Measurements from ENCODE around the gene OR52M1.
"Not testable (repeated sequence)": the region's sequence is repeated elsewhere in the genome, so short reads cannot be mapped to it uniquely, and the experiment has no call there.

The OR52M1 gene

DNA sequence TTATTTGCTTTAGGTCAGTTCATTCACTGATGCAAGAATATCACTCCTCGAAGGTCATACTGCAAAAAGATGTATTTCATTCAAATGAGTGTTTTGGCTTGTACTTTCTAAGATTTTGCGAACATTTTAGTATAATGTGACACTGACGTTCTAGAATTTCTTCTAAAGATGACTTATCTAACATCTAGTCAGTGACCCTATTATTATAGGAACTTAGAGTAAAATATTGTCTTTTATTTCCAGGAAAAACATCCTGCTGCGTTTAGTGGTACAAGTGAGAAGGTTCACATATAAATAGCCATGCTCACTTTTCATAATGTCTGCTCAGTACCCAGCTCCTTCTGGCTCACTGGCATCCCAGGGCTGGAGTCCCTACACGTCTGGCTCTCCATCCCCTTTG lies at the start of gene OR52M1:
OR52M1 (plus strand) TSS at position 301 of the 400 bp plus-strand sequence; CDS start at position 301, 0 bp downstream.
- no peak for DNase-seq (ENCODE audit: low read depth)

- DNase-seq (ENCODE audit: low read depth) = no peak
These were observed 49.5 kb upstream of the OR52M1 start for GRCh38 chr11:4495487-4495886.

DNA sequence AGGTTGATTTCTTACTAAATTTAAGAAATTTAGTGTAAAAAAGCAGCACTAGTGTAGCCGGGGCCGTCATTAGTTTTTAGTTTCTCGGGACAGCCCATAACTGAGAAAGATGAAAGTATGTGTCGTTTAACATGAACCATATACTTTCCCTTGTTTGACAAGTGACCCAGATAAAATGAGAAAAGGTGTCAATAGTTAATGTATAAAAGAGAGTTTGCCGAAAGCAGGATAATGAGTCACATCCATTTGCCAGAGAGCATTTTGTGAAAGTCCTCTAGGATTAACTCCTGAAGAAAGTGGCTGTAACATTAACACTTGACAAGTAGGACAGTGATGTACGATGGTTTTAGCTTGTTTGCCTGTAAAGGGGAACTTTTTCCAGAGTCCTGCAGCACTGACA lies 49.0 kb upstream of the OR52M1 start:
- DNase-seq (ENCODE audit: low read depth) = no peak

DNA sequence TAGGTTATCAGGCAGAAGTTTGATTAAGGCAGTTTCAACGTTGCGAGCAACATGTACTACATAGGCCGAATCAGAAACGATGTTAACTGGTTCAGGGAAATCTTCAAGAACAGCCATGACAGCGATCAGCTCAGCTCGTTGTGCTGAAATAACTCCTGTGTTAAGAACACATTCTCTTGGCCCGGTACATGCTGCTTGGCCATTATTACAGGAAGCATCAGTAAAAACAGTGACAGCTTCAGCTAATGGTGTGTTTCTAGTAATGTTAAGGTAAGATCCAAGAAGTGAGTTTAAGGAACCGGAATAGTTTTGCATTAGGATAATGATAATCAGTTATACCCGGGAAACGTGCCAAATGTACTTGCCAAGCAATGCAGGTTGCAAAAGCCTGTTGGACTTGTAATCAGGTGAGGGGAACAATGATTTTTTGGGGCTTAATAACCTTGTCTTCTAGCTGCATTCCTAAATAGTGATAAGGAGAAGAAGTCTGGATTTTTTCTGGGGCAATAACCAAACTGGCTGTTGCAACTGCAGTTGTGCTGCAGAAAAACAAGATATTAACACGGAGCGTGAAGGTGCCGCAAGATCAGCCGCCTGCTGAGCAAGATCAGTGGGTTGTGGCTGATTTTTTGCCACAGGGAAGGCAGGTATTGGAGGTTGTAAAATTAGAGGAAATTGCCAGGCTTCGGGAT lies 48.3 kb upstream of the OR52M1 start:
- DNase-seq (ENCODE audit: low read depth) = no peak

GRCh38 chr11:4508886-4509285 lies 36.1 kb upstream of the OR52M1 start:
- DNase-seq (ENCODE audit: low read depth) = no peak

DNA sequence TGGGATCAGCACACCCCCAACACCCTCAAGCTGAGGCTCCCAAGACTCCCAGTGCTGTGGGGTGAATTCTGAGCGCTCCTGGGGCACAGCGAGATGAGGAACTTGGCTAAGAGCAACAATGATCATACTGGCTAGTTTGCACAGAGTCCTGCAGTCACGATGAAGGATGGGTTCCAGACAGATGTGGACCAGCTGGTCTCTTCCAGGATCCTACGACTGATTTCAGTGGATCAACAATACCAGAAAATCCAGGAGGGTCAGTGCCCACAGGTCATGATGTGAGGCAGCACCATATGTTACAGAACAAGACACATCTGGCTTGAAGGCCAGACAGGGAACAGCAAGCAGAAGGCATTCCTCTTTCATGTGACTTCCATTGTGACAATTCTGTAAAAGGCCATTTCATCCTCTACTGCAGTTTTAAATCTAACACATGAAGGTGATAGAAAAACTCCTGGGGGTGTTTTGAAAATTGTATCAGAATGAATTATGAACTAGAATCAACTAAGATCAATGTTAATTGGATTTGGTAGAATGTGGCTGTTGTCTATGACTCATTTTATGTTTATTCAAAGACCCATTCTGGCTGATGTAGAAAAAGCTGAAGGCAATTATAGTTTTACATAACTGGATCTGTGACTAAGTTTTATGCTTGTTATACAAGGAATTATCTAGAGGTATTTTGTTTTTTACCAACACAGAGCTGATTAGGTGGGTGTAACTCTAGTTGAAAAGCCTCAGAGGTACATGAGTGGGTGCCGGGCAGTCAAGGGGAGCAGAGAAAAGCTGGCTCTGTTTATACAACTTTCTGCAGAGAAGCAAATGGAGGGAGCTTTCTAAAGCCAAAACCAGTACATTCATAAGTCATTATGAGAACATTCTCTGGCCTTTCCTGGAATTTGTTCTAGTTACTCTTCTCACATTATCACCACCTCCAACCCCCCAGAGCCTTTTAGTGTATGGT lies 33.4 kb upstream of the OR52M1 start:
- DNase-seq (ENCODE audit: low read depth) = no peak

- DNase-seq (ENCODE audit: low read depth) = no peak
These were observed 30.8 kb upstream of the OR52M1 start for GRCh38 chr11:4514196-4514595.

DNA sequence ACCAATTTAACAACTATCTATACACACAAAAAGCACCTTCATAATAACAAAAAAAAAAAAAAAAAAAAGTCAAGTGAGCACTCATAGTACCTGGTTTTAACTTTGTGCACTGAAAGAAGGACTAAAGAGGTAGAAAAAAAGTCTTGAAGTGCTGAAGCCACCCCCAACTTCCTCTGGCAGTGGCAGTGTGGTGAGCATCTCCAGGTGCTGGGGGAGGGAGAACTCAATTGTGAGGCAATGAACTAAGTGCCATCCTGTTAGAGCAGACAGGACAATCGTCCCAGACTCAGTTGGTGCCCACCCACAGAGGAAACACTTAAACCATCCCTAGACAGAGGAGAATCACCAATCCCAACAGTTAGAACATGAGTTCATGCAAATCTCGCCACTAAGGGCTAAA lies 22.7 kb upstream of the OR52M1 start:
- no peak for DNase-seq (ENCODE audit: low read depth)

- no peak for DNase-seq (ENCODE audit: low read depth)
These were observed 22.2 kb upstream of the OR52M1 start for GRCh38 chr11:4522752-4523151.

DNA sequence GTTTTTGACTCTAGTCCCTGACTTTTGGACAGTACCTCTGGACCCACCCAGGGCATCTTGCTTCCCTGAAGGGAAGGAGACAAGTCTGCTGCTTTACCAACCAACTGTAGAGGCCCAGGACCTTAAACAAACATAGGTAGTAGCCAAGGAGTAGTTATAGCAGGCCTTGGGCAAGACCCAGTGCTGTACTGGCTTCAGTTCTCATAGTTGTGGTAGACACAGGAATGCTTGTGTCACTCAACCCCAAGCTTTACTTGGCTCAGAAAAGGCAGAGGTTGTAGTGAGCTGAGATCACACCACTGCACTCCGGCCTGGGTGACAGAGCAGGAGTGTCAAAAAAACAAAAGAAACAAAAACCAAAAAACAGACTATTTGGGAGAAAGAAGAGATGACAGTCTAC lies 21.3 kb upstream of the OR52M1 start:
- DNase-seq (ENCODE audit: low read depth) = no peak

DNA sequence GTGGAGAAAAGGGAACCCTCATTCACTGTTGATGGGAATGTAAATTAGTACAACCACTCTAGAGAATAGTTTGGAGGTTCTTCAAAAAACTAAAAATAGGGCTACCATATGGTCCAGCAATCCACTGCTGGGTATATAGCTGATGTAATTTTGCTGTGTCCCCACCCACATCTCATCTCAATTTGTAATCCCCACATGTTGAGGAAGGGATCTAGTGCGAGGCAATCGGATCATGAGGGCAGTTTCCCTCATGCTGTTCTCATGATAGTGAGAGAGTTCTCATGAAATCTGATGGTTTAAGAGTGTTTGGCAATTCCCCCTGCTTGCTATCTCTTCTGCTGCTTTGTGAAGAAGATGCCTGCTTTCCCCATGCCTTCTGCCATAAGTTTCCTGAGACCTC lies 17.1 kb upstream of the OR52M1 start:
- DNase-seq (ENCODE audit: low read depth) = no peak

- not testable (repeated sequence) for DNase-seq (ENCODE audit: low read depth)
These were observed 13.3 kb upstream of the OR52M1 start for GRCh38 chr11:4531686-4532085.

GRCh38 chr11:4539603-4540219 lies 5.3 kb upstream of the OR52M1 start:
- peak; percentile 11 for DNase-seq (ENCODE audit: low read depth)

GRCh38 chr11:4541071-4541470 lies 3.9 kb upstream of the OR52M1 start:
- DNase-seq (ENCODE audit: low read depth) = no peak

- no peak for DNase-seq (ENCODE audit: low read depth)
These were observed 1.4 kb upstream of the OR52M1 start for GRCh38 chr11:4543561-4543960.

GRCh38 chr11:4546878-4547277 lies 1.9 kb downstream of the OR52M1 start:
- DNase-seq (ENCODE audit: low read depth) = no peak

GRCh38 chr11:4547416-4547815 lies 2.4 kb downstream of the OR52M1 start:
- no peak for DNase-seq (ENCODE audit: low read depth)

DNA sequence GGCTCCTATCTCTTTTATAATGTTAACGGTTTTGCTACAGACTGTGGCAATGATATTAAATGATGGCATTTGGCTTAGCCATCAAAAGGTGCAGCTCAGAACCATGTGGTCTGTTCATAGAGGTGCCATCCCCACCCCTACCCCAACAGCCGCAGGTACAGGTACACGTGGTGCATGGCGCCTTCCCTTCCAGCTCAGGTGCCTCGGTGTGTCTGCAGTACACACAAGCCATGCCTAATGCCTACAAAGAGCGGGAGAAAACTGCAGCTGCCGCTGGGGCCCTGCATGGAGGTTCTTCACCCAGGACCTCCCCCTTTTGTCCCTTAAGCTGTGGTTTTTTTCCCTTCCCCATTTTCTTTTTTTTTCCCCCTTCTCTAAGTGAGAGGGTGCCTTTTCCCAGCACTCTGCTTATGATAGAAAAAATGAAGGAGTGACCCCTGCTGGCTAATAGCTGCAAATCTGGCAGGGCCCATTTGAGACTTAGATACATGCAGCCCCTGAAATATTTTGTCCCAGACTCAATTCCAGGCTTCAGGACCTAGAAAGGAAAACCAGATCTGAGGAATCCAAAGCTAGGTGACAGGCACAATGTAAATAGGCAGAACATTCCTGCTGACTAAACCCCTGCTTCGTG lies 6.5 kb downstream of the OR52M1 start:
- no peak for DNase-seq (ENCODE audit: low read depth)

GRCh38 chr11:4559527-4560440 lies 14.8 kb downstream of the OR52M1 start:
- no peak for DNase-seq (ENCODE audit: low read depth)

- DNase-seq (ENCODE audit: low read depth) = no peak
These were observed 15.5 kb downstream of the OR52M1 start for GRCh38 chr11:4560467-4560866.

GRCh38 chr11:4565371-4565770 lies 20.4 kb downstream of the OR52M1 start:
- DNase-seq (ENCODE audit: low read depth) = no peak

Data from activated gamma-delta T cell treated with anti-CD3 and anti-CD28 coated beads, Interleukin-2, amount 50 U/mL, for 16 hours (primary cell).